GM23338 (cell line): ENCODE data around the gene PRKAR1A.

ENCODE experiments used
- CREB1 ChIP-seq: fragments of 250-450 bp; sonication (Bioruptor Pico); IDR thresholded peaks from 2 replicates; pipeline ENCODE4 v1.5.0; 2020; ENCODE audit warnings: low read depth, mild to moderate bottlenecking, moderate library complexity
- CTCF ChIP-seq, 2 experiments: fragments of 200-600 bp in 1 of 2; sonication (generic) in 1 of 2; conservative IDR thresholded peaks; 2 replicates each; pipeline versions ENCODE4 v1.5.1 to v1.6.1; 2016 to 2017; ENCODE audit warnings: antibody characterized with exemption in 2 of 2, low read depth in 2 of 2, mild to moderate bottlenecking in 2 of 2, moderate library complexity in 1 of 2
- POLR2AphosphoS5 ChIP-seq: IDR thresholded peaks from 2 replicates; pipeline ENCODE4 v1.6.1; 2016; ENCODE audit warnings: antibody characterized with exemption, low read depth

- TF ChIP-seq POLR2AphosphoS5 = no peak
- TF ChIP-seq CTCF (conservative IDR thresholded peaks at IDR 0.05; ENCODE audit: low read depth in 2 of 2) = no peak
- no peak for TF ChIP-seq CREB1
These were observed 22.3 kb upstream of the PRKAR1A start for GRCh38 chr17:68489919-68490318.
